ENCODE results near the gene APLNR. TPM values are rescaled to one million over a fixed set of nuclear protein-coding genes. Genes with fewer than 3 reads are reported as not detected.

The APLNR gene
- total and polyA plus RNA-seq, 2 of the 4 experiments (the other 2 are of a cell fraction): not detected

GRCh38 chr11:57260937-57261783 is 24.1 kb upstream of the APLNR start:
- H3K18ac ChIP-seq (ENCODE audit: low read depth, low read length): no peak overlapping the region; the same call in 1 of the 2 replicates
- peaks cover 1% of the 10 kb centered on the region; the same call in 1 of the 2 replicates for H3K9me3 ChIP-seq (ENCODE audit: control insufficient read depth, insufficient read depth, low read length)
- ChIA-PET POLR2A (ENCODE audit: unreplicated experiment) (no interaction called here), CTCF (interaction anchor here (0.5 to 1.6 kb wide), 2 partner anchors 12 kb away, joined by 3 to 7 read pairs; no protein-coding TSS in a partner anchor)
- intact Hi-C loops (cut with micrococcal nuclease): no loop called here
- no peak overlapping the region for H2AK9ac ChIP-seq (replicated peaks; ENCODE audit: low read depth, low read length, poor library complexity)
- H2BK15ac ChIP-seq (ENCODE audit: low read depth, low read length): peak overlapping the region; percentile 54; the same call in 1 of the 3 replicates
- TF ChIP-seq CHD1 (IDR thresholded peaks at IDR 0.05; ENCODE audit: low read depth, low read length): no peak
- peak; percentile 72 for TF ChIP-seq CEBPB (IDR thresholded peaks at IDR 0.05; ENCODE audit: low read depth, low read length)
- H3K27ac ChIP-seq (ENCODE audit: insufficient read depth, low read length): no peak overlapping the region
- DNase-seq (no peak), ATAC-seq (ENCODE audit: low read depth) (peak; percentile 51)
- no peaks in the 10 kb centered on the region for H4K20me1 ChIP-seq (ENCODE audit: insufficient read depth, low read length)
- peaks cover 5% of the 10 kb centered on the region; the same call in 1 of the 2 replicates for H3K9me1 ChIP-seq (ENCODE audit: insufficient read depth, low read length)
- no peak overlapping the region for H3K56ac ChIP-seq (ENCODE audit: extremely low read depth, insufficient read depth, low read length)
- no peak overlapping the region for H4K5ac ChIP-seq (ENCODE audit: low read depth, low read length)
- peak overlapping the region; percentile 58; the same call in 1 of the 2 replicates for H3K4ac ChIP-seq (ENCODE audit: low read depth, low read length)
- H3K9ac ChIP-seq (ENCODE audit: low read depth, low read length): no peak overlapping the region
- H2BK120ac ChIP-seq (ENCODE audit: low read depth, low read length): peak overlapping the region; percentile 61; the same call in 1 of the 2 replicates
- no TSS peak for BruUV-seq (replicated peaks)
- H3K4me2 ChIP-seq (ENCODE audit: low read depth, low read length): no peak overlapping the region
- peaks cover 2% of the 10 kb centered on the region for H3K4me1 ChIP-seq (ENCODE audit: control insufficient read depth, insufficient read depth, low read length)
- H2BK5ac ChIP-seq (ENCODE audit: low read depth, low read length, poor library complexity, severe bottlenecking): no peak overlapping the region
- H2AK5ac ChIP-seq (ENCODE audit: low read depth, low read length): peak overlapping the region; percentile 18; the same call in 1 of the 2 replicates
- H3K4me3 ChIP-seq (ENCODE audit: insufficient read depth, low read depth, low read length): no peak overlapping the region
- no peaks in the 10 kb centered on the region for H3K79me1 ChIP-seq (ENCODE audit: low read depth in 1 of 2, low read length in 2 of 2)
- H3K36me3 ChIP-seq (ENCODE audit: control insufficient read depth, insufficient read depth, low read length): no peaks in the 10 kb centered on the region
- H2BK20ac ChIP-seq (ENCODE audit: low read depth, low read length): no peak overlapping the region
- dilution Hi-C loops (cut with HindIII; ENCODE audit: low sequenced_read_pairs, unreplicated experiment): no loop called here
- peak overlapping the region in 1 of 2 experiments; percentile 66; a peak in 2 of 4 replicates for H4K8ac ChIP-seq (ENCODE audit: low read depth in 2 of 2, low read length in 2 of 2)
- in situ Hi-C loops (cut with MboI; ENCODE audit: low sequenced_read_pairs): no loop called here
- peak overlapping the region; percentile 28; the same call in 1 of the 2 replicates for H3K14ac ChIP-seq (replicated peaks; ENCODE audit: low read depth, low read length)
- WGBS, 2 experiments (ENCODE audit: extremely low coverage in 2 of 2, insufficient read length in 1 of 2): 100% methylated on average over 1 of the region's 5 CpGs; no CpG with 5 or more reads in 1 of the 2 experiments
- no peaks in the 10 kb centered on the region for H3K27me3 ChIP-seq (ENCODE audit: control insufficient read depth, insufficient read depth, low read length)
- H4K91ac ChIP-seq (ENCODE audit: insufficient read depth, low read depth, low read length): peak overlapping the region; percentile 23
- no peak overlapping the region for H3K23ac ChIP-seq (ENCODE audit: low read depth, low read length)
- H2AFZ ChIP-seq (replicated peaks; ENCODE audit: low read length, poor library complexity): peak overlapping the region; percentile 82

All from IMR-90 (cell line).